HCT116 (cell line): ENCODE results near the gene SH3RF2. TPM values are rescaled to one million over a fixed set of nuclear protein-coding genes. Genes with fewer than 3 reads are reported as not detected.

ENCODE experiments used
- ATAC-seq: fragments of 200-7000 bp; cut with Tn5 transposase; 2 replicates; pipeline ENCODE4 v1.9.1; 2020; ENCODE audit warnings: mild to moderate bottlenecking, moderate library complexity
- BruUV-seq: library from RNA; stranded (reverse); fragments of 400-500 nt; replicated peaks from 2 replicates; lab custom pipeline; 2021; lab: Mats Ljungman, UMichigan
- CTCF ChIA-PET: fragments of 300-600 bp; sonication (Branson Sonifier 250); formaldehyde crosslinking; loops from one replicate; lab custom pipeline; 2021; ENCODE audit warnings: antibody characterized with exemption; lab: Charles Lee
- POLR2A ChIA-PET: fragments of 300-600, 350-600 bp; sonication (Branson Sonifier 250); formaldehyde crosslinking; loops from one replicate; lab custom pipeline; 2021; ENCODE audit warnings: antibody characterized with exemption; lab: Charles Lee
- RAD21 ChIA-PET, 2 experiments: fragments of 300-600 bp; sonication (Branson Sonifier 250); formaldehyde crosslinking; loops; one replicate each; lab custom pipeline; 2023; ENCODE audit warnings: low total read pairs in 2 of 2; ENCODE audit not compliant: uncharacterized antibody in 2 of 2, unreplicated experiment in 2 of 2, low non-redundant PET in 1 of 2; lab: Charles Lee
- DNase-seq: peaks from one replicate; pipeline ENCODE4 v3.0.0-alpha.2; 2010; ENCODE audit warnings: low read depth, low spot score
- H2AFZ ChIP-seq: fragments of 200-600 bp; shearing (Covaris generic), sonication (generic); 2 replicates; pipeline ENCODE4 v1.6.1; 2017; ENCODE audit warnings: low read depth, mixed run types, mixed read lengths, antibody characterized with exemption, low read length; ENCODE audit not compliant: poor library complexity, severe bottlenecking
- H3K27ac ChIP-seq: 2 replicates; pipeline ENCODE4 v1.5.1; 2012; ENCODE audit warnings: low read depth, low read length
- H3K27me3 ChIP-seq: fragments of 200-600 bp; sonication (generic); 2 replicates; pipeline ENCODE4 v1.6.1; 2016; ENCODE audit warnings: mixed run types, low read length, mixed read lengths; ENCODE audit not compliant: insufficient read depth
- H3K36me3 ChIP-seq, 2 experiments: fragments of 200-500 bp in 1 of 2; fragments of 200-600 bp in 1 of 2; sonication (Bioruptor generic) in 1 of 2; sonication (generic) in 1 of 2; 2 replicates each; pipeline versions ENCODE4 v1.5.1 to v1.6.1; 2014 to 2016; ENCODE audit warnings: low read length in 2 of 2, inconsistent platforms in 1 of 2, mixed read lengths in 1 of 2, mixed run types in 1 of 2; ENCODE audit not compliant: insufficient read depth in 2 of 2, control insufficient read depth in 1 of 2
- H3K4me1 ChIP-seq, 2 experiments: fragments of 200-600 bp in 1 of 2; sonication (generic) in 1 of 2; 2 replicates each; pipeline versions ENCODE4 v1.5.1 to v1.6.1; 2012 to 2017; ENCODE audit warnings: low read length in 2 of 2, inconsistent platforms in 1 of 2, mild to moderate bottlenecking in 1 of 2, mixed read lengths in 1 of 2, mixed run types in 1 of 2, moderate library complexity in 1 of 2; ENCODE audit not compliant: insufficient read depth in 2 of 2, control insufficient read depth in 1 of 2
- H3K4me2 ChIP-seq: fragments of 200-600 bp; sonication (generic); 2 replicates; pipeline ENCODE4 v1.6.1; 2017; ENCODE audit warnings: mixed run types, low read length, mixed read lengths
- H3K4me3 ChIP-seq, 2 experiments: fragments of 200-600 bp in 1 of 2; sonication (generic) in 1 of 2; replicated peaks in 1 of 2; 2 replicates each; pipeline ENCODE4 v1.5.1; 2011 to 2016; ENCODE audit warnings: low read length in 2 of 2, control low read depth in 1 of 2, low read depth in 1 of 2, mild to moderate bottlenecking in 1 of 2, mixed read lengths in 1 of 2, mixed run types in 1 of 2
- H3K79me2 ChIP-seq: fragments of 200-600 bp; sonication (generic); 2 replicates; pipeline ENCODE4 v1.6.1; 2017; ENCODE audit warnings: mild to moderate bottlenecking, mixed run types, low read length, moderate library complexity, mixed read lengths; ENCODE audit not compliant: insufficient read depth
- H3K9ac ChIP-seq: fragments of 200-600 bp; sonication (generic); 2 replicates; pipeline ENCODE4 v1.6.1; 2016; ENCODE audit warnings: low read length, mixed read lengths
- H3K9me2 ChIP-seq: fragments of 200-600 bp; sonication (generic), shearing (Covaris generic); 2 replicates; pipeline ENCODE4 v1.6.1; 2017; ENCODE audit warnings: mixed run types, mild to moderate bottlenecking, moderate library complexity; ENCODE audit not compliant: insufficient read depth
- H3K9me3 ChIP-seq, 2 experiments: fragments of 200-500 bp in 1 of 2; fragments of 200-600 bp in 1 of 2; sonication (Bioruptor generic) in 1 of 2; sonication (generic) in 1 of 2; 2 replicates each; pipeline ENCODE4 v1.6.1; 2014 to 2017; ENCODE audit warnings: low read length in 2 of 2, mixed read lengths in 2 of 2, inconsistent platforms in 1 of 2, low read depth in 1 of 2, mild to moderate bottlenecking in 1 of 2, mixed run types in 1 of 2, moderate library complexity in 1 of 2; ENCODE audit not compliant: control insufficient read depth in 1 of 2, insufficient read depth in 1 of 2
- H4K20me1 ChIP-seq: fragments of 200-600 bp; sonication (generic), shearing (Covaris generic); 2 replicates; pipeline ENCODE4 v1.6.1; 2017; ENCODE audit warnings: mixed run types, mild to moderate bottlenecking, moderate library complexity; ENCODE audit not compliant: insufficient read depth
- CBX3 ChIP-seq: IDR thresholded peaks from 2 replicates; pipeline ENCODE4 v1.6.1; 2012; ENCODE audit warnings: low read depth
- EZH2 ChIP-seq: fragments of 200-600 bp; sonication (generic); IDR thresholded peaks from 2 replicates; pipeline ENCODE4 v1.6.1; 2017; ENCODE audit warnings: antibody characterized with exemption, mixed run types
- EZH2phosphoT487 ChIP-seq: fragments of 200-600 bp; IDR thresholded peaks from 2 replicates; pipeline ENCODE4 v1.6.1; 2018; ENCODE audit warnings: antibody characterized with exemption, borderline replicate concordance
- JUND ChIP-seq: IDR thresholded peaks from 2 replicates; pipeline ENCODE4 v1.6.1; 2012
- MAX ChIP-seq: IDR thresholded peaks from 2 replicates; pipeline ENCODE4 v1.6.1; 2012
- POLR2A ChIP-seq: IDR thresholded peaks from 2 replicates; pipeline ENCODE4 v1.7.0; 2011; ENCODE audit warnings: borderline replicate concordance; ENCODE audit not compliant: insufficient read depth, insufficient read length; ENCODE audit errors: extremely low read depth
- SIN3A ChIP-seq: IDR thresholded peaks from 2 replicates; pipeline ENCODE4 v1.6.1; 2012; ENCODE audit warnings: low read depth
- SP1 ChIP-seq: IDR thresholded peaks from 2 replicates; pipeline ENCODE4 v1.6.1; 2012; ENCODE audit warnings: low read depth
- ZBTB33 ChIP-seq: IDR thresholded peaks from 2 replicates; pipeline ENCODE4 v1.6.1; 2011; ENCODE audit warnings: mild to moderate bottlenecking, low read length, moderate library complexity; ENCODE audit not compliant: insufficient replicate concordance; ENCODE audit errors: extremely low read depth
- intact Hi-C: fragments of 100-400 bp; cut with micrococcal nuclease; formaldehyde crosslinking; loops from 2 replicates; pipeline ENCODE4 v1.10.0; 2022
- total RNA-seq: library from RNA; stranded (reverse); gene quantifications from one replicate; pipeline ENCODE4 v1.2.1, GENCODE V29; 2021; ENCODE audit not compliant: unreplicated experiment
- TF ChIP-seq, protein P1 (sequence below), 3 experiments: fragments of 200-600 bp in 1 of 3; sonication (generic) in 1 of 3; IDR thresholded peaks in 2 of 3; conservative IDR thresholded peaks in 1 of 3; 2 replicates each; pipeline ENCODE4 v1.5.1; 2012 to 2017; ENCODE audit warnings: low read depth in 2 of 3, low read length in 2 of 3, antibody characterized with exemption in 1 of 3, borderline replicate concordance in 1 of 3, control low read depth in 1 of 3, mild to moderate bottlenecking in 1 of 3, mixed read lengths in 1 of 3, mixed run types in 1 of 3, moderate library complexity in 1 of 3; ENCODE audit not compliant: insufficient read depth in 1 of 3
- TF ChIP-seq, protein P2 (sequence below): IDR thresholded peaks from 2 replicates; pipeline ENCODE4 v1.6.1; 2012

Gene SH3RF2
- total RNA-seq, 1 experiment from 2014 or later = 14.3 TPM

GRCh38 chr5:146059460-146060220 is 123.3 kb downstream of the SH3RF2 start:
- H3K27me3 ChIP-seq = no peaks in the 10 kb centered on the region
- POLR2A ChIA-PET = no interaction called here
- BruUV-seq = no TSS peak
- H3K27ac ChIP-seq = no peak overlapping the region
- no peak overlapping the region for H2AFZ ChIP-seq
- H3K9me3 ChIP-seq = no peaks in the 10 kb centered on the region
- 0 out of 4 replicates have a peak, but pooled peaks cover 0 to 13% of the 10 kb centered on the region in 2 experiments for H3K36me3 ChIP-seq
- RAD21 ChIA-PET = no interaction called here
- no peaks in the 10 kb centered on the region for H3K4me1 ChIP-seq
- no peak overlapping the region for H3K9ac ChIP-seq
- ATAC-seq = no peak
- H3K4me2 ChIP-seq = no peak overlapping the region
- TF ChIP-seq SP1 (no peak), SIN3A (no peak), EZH2 (no peak), JUND (no peak)
- TF ChIP-seq, protein P1, sequence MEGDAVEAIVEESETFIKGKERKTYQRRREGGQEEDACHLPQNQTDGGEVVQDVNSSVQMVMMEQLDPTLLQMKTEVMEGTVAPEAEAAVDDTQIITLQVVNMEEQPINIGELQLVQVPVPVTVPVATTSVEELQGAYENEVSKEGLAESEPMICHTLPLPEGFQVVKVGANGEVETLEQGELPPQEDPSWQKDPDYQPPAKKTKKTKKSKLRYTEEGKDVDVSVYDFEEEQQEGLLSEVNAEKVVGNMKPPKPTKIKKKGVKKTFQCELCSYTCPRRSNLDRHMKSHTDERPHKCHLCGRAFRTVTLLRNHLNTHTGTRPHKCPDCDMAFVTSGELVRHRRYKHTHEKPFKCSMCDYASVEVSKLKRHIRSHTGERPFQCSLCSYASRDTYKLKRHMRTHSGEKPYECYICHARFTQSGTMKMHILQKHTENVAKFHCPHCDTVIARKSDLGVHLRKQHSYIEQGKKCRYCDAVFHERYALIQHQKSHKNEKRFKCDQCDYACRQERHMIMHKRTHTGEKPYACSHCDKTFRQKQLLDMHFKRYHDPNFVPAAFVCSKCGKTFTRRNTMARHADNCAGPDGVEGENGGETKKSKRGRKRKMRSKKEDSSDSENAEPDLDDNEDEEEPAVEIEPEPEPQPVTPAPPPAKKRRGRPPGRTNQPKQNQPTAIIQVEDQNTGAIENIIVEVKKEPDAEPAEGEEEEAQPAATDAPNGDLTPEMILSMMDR (IDR thresholded peaks at IDR 0.05 in 2 of 3, conservative IDR thresholded peaks at IDR 0.05 in 1 of 3; ENCODE audit: borderline replicate concordance in 1 of 3, insufficient read depth in 1 of 3, low read depth in 2 of 3, low read length in 2 of 3) = no peak
- intact Hi-C loops = loop anchor here (10.0 kb wide), 2 partner anchors 365 to 715 kb away; no protein-coding TSS in a partner anchor
- no peak for DNase-seq
- no peaks in the 10 kb centered on the region for H3K9me2 ChIP-seq
- CTCF ChIA-PET = no interaction called here
- H4K20me1 ChIP-seq = no peaks in the 10 kb centered on the region
- no peaks in the 10 kb centered on the region for H3K79me2 ChIP-seq
- no peak overlapping the region for H3K4me3 ChIP-seq

GRCh38 chr5:146060221-146060585 is 123.8 kb downstream of the SH3RF2 start:
- no peak overlapping the region for H3K9ac ChIP-seq
- no peaks in the 10 kb centered on the region for H4K20me1 ChIP-seq
- H3K27ac ChIP-seq = no peak overlapping the region
- intact Hi-C loops = no loop called here
- BruUV-seq = no TSS peak
- TF ChIP-seq EZH2phosphoT487 (no peak), POLR2A (no peak), ZBTB33 (no peak), CBX3 (no peak), MAX (no peak)
- TF ChIP-seq, protein P2, sequence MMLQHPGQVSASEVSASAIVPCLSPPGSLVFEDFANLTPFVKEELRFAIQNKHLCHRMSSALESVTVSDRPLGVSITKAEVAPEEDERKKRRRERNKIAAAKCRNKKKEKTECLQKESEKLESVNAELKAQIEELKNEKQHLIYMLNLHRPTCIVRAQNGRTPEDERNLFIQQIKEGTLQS = no peak
- H3K4me2 ChIP-seq = no peak overlapping the region
- H3K36me3 ChIP-seq = 0 out of 4 replicates have a peak, but pooled peaks cover 0 to 13% of the 10 kb centered on the region in 2 experiments
- DNase-seq (no peak), ATAC-seq (no peak)
- no peak overlapping the region for H2AFZ ChIP-seq
- no peaks in the 10 kb centered on the region for H3K9me2 ChIP-seq
- ChIA-PET POLR2A (no interaction called here), CTCF (no interaction called here), RAD21 (no interaction called here)
- H3K4me1 ChIP-seq = no peaks in the 10 kb centered on the region
- H3K4me3 ChIP-seq = no peak overlapping the region
- H3K9me3 ChIP-seq = no peaks in the 10 kb centered on the region
- H3K79me2 ChIP-seq = no peaks in the 10 kb centered on the region
- no peaks in the 10 kb centered on the region for H3K27me3 ChIP-seq
